A375 (cell line): Measurements from ENCODE around the gene OR4P4. TPM values are rescaled to one million over a fixed set of nuclear protein-coding genes. Genes with fewer than 3 reads are reported as not detected.

Experiments
- total RNA-seq: library from RNA; depleted of rRNA; stranded (reverse); fragments of >200 nt; shearing (Covaris generic); gene quantifications from 2 replicates; pipeline ENCODE4 v1.2.3, GENCODE V29; 2014; rRNA removed

The OR4P4 gene
- not detected in 2 replicates for total RNA-seq

DNA sequence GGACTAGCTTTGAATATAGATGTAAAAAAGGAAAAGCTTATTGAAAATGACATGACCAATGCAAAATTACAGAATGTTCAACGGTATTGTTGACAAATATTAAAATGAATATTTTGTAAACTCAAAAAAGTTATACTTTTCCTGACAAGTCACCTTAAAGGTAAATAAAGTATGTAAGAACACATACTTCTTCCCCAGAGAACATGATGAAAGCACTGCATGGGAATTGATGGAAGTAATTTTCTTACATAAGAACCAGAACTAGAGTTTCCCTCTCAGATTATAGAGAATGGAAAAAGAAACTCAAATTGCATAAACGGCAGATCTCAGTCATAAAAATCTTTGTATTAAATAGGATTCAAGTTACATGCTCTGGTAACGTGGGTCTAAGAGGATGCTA, at the start of gene OR4P4:
Gene OR4P4 (plus strand): TSS at position 301 of the 400 bp plus-strand sequence.

DNA sequence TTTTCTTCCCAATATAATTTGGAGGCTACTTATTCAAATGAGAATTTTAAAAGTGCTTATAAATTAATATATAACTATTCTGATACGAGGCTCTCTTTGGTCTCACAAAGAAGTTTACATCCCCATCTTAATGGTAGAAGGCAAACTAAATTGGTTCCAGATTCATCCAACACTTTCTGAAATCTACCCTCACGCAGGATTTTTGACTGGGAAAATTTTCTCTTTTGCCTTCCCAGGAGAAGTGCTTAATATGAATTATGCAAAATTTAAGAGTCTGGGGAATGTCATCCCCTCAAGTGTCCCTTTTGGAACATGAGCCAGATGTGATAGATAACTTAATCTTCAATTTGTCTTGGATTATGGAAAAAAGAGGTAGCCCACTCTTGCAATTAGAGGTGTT, 27.4 kb upstream of the OR4P4 start, which contains the start of gene OR4C11:
Gene OR4C11 (minus strand): TSS at position 101 of the 400 bp plus-strand sequence. CDS start 3,272 bp downstream, outside the sequence.

GRCh38 chr11:55648027-55648426, 13.1 kb downstream of the OR4P4 start, which contains the start of gene OR4S2:
TSS of gene OR4S2 (plus strand) at chr11:55648327. CDS start at chr11:55650904, 2,577 bp downstream.

GRCh38 chr11:55661901-55662300, 27.0 kb downstream of the OR4P4 start, which contains the start of gene OR4C6:
TSS of gene OR4C6 (plus strand) at chr11:55662201. CDS start at chr11:55665167, 2,966 bp downstream.

Other genes starting within 250 kb of the OR4P4 start
- gene OR4C15, start 80.6 kb upstream of the OR4P4 start, total RNA-seq: not detected in 2 replicates
- not detected in 2 replicates for gene OR4C16, start 63.0 kb upstream of the OR4P4 start, total RNA-seq
- not detected in 2 replicates for gene OR4C11, start 27.5 kb upstream of the OR4P4 start, total RNA-seq
- gene OR4S2, start 13.2 kb downstream of the OR4P4 start, total RNA-seq: not detected in 2 replicates
- not detected in 2 replicates for gene OR4C6, start 27.1 kb downstream of the OR4P4 start, total RNA-seq
- not detected in 2 replicates for gene OR5D13, start 138.3 kb downstream of the OR4P4 start, total RNA-seq
- not detected in 2 replicates for gene OR5D14, start 160.4 kb downstream of the OR4P4 start, total RNA-seq
- not detected in 2 replicates for gene OR5L1, start 176.3 kb downstream of the OR4P4 start, total RNA-seq
- gene OR5D18, start 184.5 kb downstream of the OR4P4 start, total RNA-seq: not detected in 2 replicates
- gene OR5L2, start 192.1 kb downstream of the OR4P4 start, total RNA-seq: not detected in 2 replicates
- gene OR5D16, start 203.6 kb downstream of the OR4P4 start, total RNA-seq: not detected in 2 replicates
- gene TRIM51, start 248.2 kb downstream of the OR4P4 start, total RNA-seq: 1.0 and 1.2 TPM in 2 replicates